CD4-positive, alpha-beta T cell (primary cell): ENCODE data around the gene ZNF516. TPM values are rescaled to one million over a fixed set of nuclear protein-coding genes. Genes with fewer than 3 reads are reported as not detected.

Experiments used
- ATAC-seq: fragments of 200-7000 bp; cut with Tn5 transposase; one replicate; pipeline ENCODE4 v1.10.0; 2022; ENCODE audit warnings: mild to moderate bottlenecking; ENCODE audit not compliant: poor library complexity
- CTCF ChIA-PET: fragments of 350-600 bp; sonication (Branson Sonifier 250); formaldehyde crosslinking; loops from one replicate; lab custom pipeline; 2021; ENCODE audit warnings: antibody characterized with exemption, inconsistent platforms; lab: Charles Lee
- POLR2A ChIA-PET: fragments of 350-600 bp; sonication (Branson Sonifier 250); formaldehyde crosslinking; loops from one replicate; lab custom pipeline; 2021; ENCODE audit warnings: antibody characterized with exemption, inconsistent platforms; lab: Charles Lee
- DNase-seq, 14 experiments: peaks; one replicate each; pipeline ENCODE4 v3.0.0-alpha.2; 2013 to 2020; ENCODE audit warnings: mixed read lengths in 2 of 14
- H3K27ac ChIP-seq, 2 donors: one replicate each; pipeline versions ENCODE4 v1.5.1 to v1.7.0; 2013; ENCODE audit warnings: low read length in 2 of 2, low read depth in 1 of 2, mild to moderate bottlenecking in 1 of 2
- H3K27me3 ChIP-seq, 2 experiments: 1 replicate in 1 of 2; 2 replicates in 1 of 2; pipeline versions ENCODE4 v1.6.1 to v1.7.0; 2013; ENCODE audit warnings: low read length in 2 of 2, control low read depth in 1 of 2, mild to moderate bottlenecking in 1 of 2, moderate library complexity in 1 of 2; ENCODE audit not compliant: insufficient read depth in 2 of 2, control insufficient read depth in 1 of 2
- H3K36me3 ChIP-seq: one replicate; pipeline ENCODE4 v1.6.1; 2013; ENCODE audit warnings: low read length, control low read depth; ENCODE audit not compliant: insufficient read depth
- H3K4me1 ChIP-seq: one replicate; pipeline ENCODE4 v1.6.1; 2013; ENCODE audit warnings: low read length, control low read depth; ENCODE audit not compliant: insufficient read depth
- H3K4me3 ChIP-seq: one replicate; pipeline ENCODE4 v1.5.1; 2013; ENCODE audit warnings: mild to moderate bottlenecking, low read length, moderate library complexity
- H3K9me3 ChIP-seq, 2 experiments: 1 replicate in 1 of 2; 2 replicates in 1 of 2; pipeline versions ENCODE4 v1.6.1 to v1.7.0; 2013; ENCODE audit warnings: low read length in 2 of 2, mild to moderate bottlenecking in 2 of 2, control low read depth in 1 of 2, moderate library complexity in 1 of 2; ENCODE audit not compliant: control insufficient read depth in 1 of 2, insufficient read depth in 1 of 2
- H3K27ac Mint-ChIP-seq: one replicate; pipeline ENCODE4 v1.8.0; 2020; ENCODE audit warnings: mixed read lengths
- H3K27me3 Mint-ChIP-seq: one replicate; pipeline ENCODE4 v1.8.0; 2021; ENCODE audit warnings: mixed read lengths
- H3K36me3 Mint-ChIP-seq: one replicate; pipeline ENCODE4 v1.8.0; 2021; ENCODE audit warnings: low read depth, mixed read lengths
- H3K4me1 Mint-ChIP-seq: one replicate; pipeline ENCODE4 v1.8.0; 2021; ENCODE audit warnings: low read depth, mixed read lengths
- H3K4me3 Mint-ChIP-seq: one replicate; pipeline ENCODE4 v1.8.0; 2020; ENCODE audit warnings: mild to moderate bottlenecking, mixed read lengths
- H3K9me3 Mint-ChIP-seq: one replicate; pipeline ENCODE4 v1.8.0; 2020; ENCODE audit warnings: mixed read lengths
- intact Hi-C, 2 experiments: fragments of 100-400 bp; cut with DNase I in 1 of 2; cut with micrococcal nuclease in 1 of 2; formaldehyde crosslinking; loops; one replicate each; pipeline versions ENCODE4 v1.15.1 to v1.9.0; 2023 to 2025; cut with DNase I, micrococcal nuclease
- total RNA-seq, 174 experiments: library from RNA in 2 of 174; stranded (reverse) in 2 of 174; gene quantifications; one replicate each; pipeline ENCODE4 v1.2.3 and lab custom pipeline; 2021 to 2026
- TF ChIP-seq, protein P1 (sequence below): fragments of 200-600 bp; IDR thresholded peaks from one replicate; pipeline ENCODE4 v1.8.0; 2022; ENCODE audit warnings: antibody characterized with exemption, mild to moderate bottlenecking

Gene ZNF516
- total RNA-seq, 2 experiments from 2014 or later: 22.4 to 29.3 TPM

DNA sequence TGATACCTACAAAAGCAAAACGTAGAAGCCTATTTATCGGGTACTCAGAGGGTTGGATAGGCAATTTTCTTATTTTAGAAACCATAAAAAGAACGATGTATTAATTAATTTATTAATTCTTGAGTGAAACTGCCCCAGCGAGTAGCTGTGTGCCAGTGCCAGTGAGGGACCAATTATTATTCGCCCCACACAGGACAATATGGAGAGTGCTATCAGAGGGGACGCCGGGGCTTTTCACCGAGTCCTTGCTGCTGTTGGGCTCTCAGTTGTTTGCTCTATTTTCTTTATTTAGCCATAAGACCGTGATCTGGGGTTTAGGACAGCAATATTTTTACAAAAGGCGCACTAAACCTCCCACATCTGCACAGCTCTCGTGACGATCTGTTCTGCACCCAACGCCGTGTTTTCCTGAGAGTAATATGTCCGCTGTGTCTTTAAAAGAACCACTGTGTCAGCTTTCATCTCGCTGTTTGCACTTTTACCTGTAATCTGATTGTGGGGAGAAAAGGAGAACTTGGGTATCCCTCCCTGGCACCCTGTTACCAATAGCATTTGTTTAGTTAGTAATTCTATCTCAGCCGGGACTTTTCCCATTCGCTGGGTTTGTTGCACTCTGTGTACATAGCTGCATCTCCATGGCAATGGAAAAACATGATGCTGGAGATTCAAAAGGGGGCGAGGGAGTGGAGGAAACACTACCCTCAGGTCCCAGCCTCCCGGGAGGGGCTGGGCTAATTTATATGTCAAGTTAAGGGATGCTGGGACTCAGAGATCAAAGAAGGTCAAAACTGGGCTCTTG is 30.1 kb upstream of the ZNF516 start:
- H3K9me3 Mint-ChIP-seq: no peaks in the 10 kb centered on the region
- CTCF ChIA-PET: no interaction called here
- H3K27ac Mint-ChIP-seq: no peak overlapping the region
- Histone ChIP-seq H3K9me3 (no peaks in the 10 kb centered on the region), H3K27me3 (peaks cover 6 to 15% of the 10 kb centered on the region in 2 experiments), H3K27ac (no peak overlapping the region), H3K4me3 (no peak overlapping the region), H3K4me1 (peaks cover 7% of the 10 kb centered on the region), H3K36me3 (no peaks in the 10 kb centered on the region)
- TF ChIP-seq, protein P1, sequence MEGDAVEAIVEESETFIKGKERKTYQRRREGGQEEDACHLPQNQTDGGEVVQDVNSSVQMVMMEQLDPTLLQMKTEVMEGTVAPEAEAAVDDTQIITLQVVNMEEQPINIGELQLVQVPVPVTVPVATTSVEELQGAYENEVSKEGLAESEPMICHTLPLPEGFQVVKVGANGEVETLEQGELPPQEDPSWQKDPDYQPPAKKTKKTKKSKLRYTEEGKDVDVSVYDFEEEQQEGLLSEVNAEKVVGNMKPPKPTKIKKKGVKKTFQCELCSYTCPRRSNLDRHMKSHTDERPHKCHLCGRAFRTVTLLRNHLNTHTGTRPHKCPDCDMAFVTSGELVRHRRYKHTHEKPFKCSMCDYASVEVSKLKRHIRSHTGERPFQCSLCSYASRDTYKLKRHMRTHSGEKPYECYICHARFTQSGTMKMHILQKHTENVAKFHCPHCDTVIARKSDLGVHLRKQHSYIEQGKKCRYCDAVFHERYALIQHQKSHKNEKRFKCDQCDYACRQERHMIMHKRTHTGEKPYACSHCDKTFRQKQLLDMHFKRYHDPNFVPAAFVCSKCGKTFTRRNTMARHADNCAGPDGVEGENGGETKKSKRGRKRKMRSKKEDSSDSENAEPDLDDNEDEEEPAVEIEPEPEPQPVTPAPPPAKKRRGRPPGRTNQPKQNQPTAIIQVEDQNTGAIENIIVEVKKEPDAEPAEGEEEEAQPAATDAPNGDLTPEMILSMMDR: no peak
- no peaks in the 10 kb centered on the region for H3K36me3 Mint-ChIP-seq
- peaks cover 7% of the 10 kb centered on the region for H3K4me1 Mint-ChIP-seq
- POLR2A ChIA-PET: no interaction called here
- peak overlapping the region; percentile 1 for H3K4me3 Mint-ChIP-seq
- H3K27me3 Mint-ChIP-seq: peaks cover 50% of the 10 kb centered on the region
- intact Hi-C loops: no loop called here
- DNase-seq (peak in 3 of 14 experiments; percentile 14 to 44 (median 44)), ATAC-seq (peak; percentile 29)

DNA sequence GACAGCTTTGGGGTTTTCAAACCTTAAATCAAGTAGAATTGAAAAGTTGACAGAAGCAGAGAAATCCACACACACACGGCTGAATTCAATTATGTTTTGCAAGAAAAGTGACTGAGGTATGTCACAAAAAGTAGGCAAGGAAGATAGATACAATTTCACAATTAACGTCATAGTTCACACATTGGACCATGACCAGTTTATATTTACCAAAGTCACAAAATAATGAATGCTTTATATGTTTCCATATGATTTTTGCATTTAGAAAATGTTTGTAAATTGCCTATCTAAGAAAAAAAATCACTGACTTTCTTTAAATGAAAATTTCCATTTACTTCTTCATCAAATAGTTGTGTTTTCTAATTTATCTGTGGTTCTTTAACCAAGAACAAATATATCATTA is 29.4 kb upstream of the ZNF516 start:
- ChIA-PET CTCF (no interaction called here), POLR2A (no interaction called here)
- ATAC-seq: no peak
- Histone ChIP-seq H3K9me3 (no peaks in the 10 kb centered on the region), H3K4me3 (no peak overlapping the region), H3K4me1 (peaks cover 7% of the 10 kb centered on the region), H3K27ac (no peak overlapping the region), H3K36me3 (no peaks in the 10 kb centered on the region), H3K27me3 (peaks cover 6 to 15% of the 10 kb centered on the region in 2 experiments)
- no peak overlapping the region for H3K27ac Mint-ChIP-seq
- peaks cover 7% of the 10 kb centered on the region for H3K4me1 Mint-ChIP-seq
- H3K9me3 Mint-ChIP-seq: no peaks in the 10 kb centered on the region
- intact Hi-C loops: no loop called here
- H3K36me3 Mint-ChIP-seq: no peaks in the 10 kb centered on the region
- TF ChIP-seq, protein P1: no peak
- no peak for DNase-seq
- H3K27me3 Mint-ChIP-seq: peaks cover 56% of the 10 kb centered on the region
- H3K4me3 Mint-ChIP-seq: no peak overlapping the region

DNA sequence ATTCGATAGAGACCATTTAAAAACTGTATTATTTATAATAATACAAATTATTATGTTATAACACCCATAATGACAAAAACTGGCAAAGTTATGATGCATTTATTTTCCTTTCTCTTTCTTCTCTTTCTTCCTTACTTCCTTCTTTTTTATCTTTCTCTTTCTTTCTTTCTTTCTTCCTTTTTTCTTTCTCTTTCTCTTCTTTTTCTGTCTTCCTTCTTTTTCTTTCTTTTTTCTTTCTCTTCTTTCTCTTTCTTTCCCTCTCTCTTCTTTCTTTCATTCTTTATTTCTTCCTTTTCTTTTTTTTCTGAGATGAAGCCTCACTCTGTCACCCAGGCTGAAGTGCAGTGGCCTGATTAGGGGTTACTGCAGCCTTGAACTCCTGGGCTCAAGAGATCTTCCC is 27.5 kb upstream of the ZNF516 start:
- no peaks in the 10 kb centered on the region for H3K9me3 ChIP-seq
- H3K4me1 ChIP-seq: peaks cover 8% of the 10 kb centered on the region
- Mint-ChIP-seq H3K27me3 (peaks cover 60% of the 10 kb centered on the region), H3K4me1 (peaks cover 19% of the 10 kb centered on the region), H3K36me3 (no peaks in the 10 kb centered on the region), H3K27ac (no peak overlapping the region), H3K4me3 (no peak overlapping the region), H3K9me3 (no peaks in the 10 kb centered on the region)
- H3K36me3 ChIP-seq: no peaks in the 10 kb centered on the region
- H3K27ac ChIP-seq: no peak overlapping the region
- intact Hi-C loops: no loop called here
- H3K27me3 ChIP-seq: peaks cover 13 to 27% of the 10 kb centered on the region in 2 experiments
- ATAC-seq (no peak), DNase-seq (no peak)
- TF ChIP-seq, protein P1: no peak
- CTCF ChIA-PET: interaction anchor here (0.6 kb wide), 1 partner anchor 713 kb away, joined by 3 read pairs; no protein-coding TSS in a partner anchor
- H3K4me3 ChIP-seq: no peak overlapping the region
- POLR2A ChIA-PET: no interaction called here
